NK-92 (cell line): ENCODE data around the gene NPBWR2.

ENCODE experiments used
- DNase-seq: peaks from one replicate; lab custom pipeline; 2025; ENCODE audit not compliant: unreplicated experiment; lab: John Stamatoyannopoulos, UW

Gene NPBWR2, protein sequence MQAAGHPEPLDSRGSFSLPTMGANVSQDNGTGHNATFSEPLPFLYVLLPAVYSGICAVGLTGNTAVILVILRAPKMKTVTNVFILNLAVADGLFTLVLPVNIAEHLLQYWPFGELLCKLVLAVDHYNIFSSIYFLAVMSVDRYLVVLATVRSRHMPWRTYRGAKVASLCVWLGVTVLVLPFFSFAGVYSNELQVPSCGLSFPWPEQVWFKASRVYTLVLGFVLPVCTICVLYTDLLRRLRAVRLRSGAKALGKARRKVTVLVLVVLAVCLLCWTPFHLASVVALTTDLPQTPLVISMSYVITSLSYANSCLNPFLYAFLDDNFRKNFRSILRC

GRCh38 chr20:64106981-64107735, at the start of gene NPBWR2:
TSS of gene NPBWR2 (minus strand) at chr20:64107565. CDS start at chr20:64106831, 734 bp downstream.
- DNase-seq: no peak

DNA sequence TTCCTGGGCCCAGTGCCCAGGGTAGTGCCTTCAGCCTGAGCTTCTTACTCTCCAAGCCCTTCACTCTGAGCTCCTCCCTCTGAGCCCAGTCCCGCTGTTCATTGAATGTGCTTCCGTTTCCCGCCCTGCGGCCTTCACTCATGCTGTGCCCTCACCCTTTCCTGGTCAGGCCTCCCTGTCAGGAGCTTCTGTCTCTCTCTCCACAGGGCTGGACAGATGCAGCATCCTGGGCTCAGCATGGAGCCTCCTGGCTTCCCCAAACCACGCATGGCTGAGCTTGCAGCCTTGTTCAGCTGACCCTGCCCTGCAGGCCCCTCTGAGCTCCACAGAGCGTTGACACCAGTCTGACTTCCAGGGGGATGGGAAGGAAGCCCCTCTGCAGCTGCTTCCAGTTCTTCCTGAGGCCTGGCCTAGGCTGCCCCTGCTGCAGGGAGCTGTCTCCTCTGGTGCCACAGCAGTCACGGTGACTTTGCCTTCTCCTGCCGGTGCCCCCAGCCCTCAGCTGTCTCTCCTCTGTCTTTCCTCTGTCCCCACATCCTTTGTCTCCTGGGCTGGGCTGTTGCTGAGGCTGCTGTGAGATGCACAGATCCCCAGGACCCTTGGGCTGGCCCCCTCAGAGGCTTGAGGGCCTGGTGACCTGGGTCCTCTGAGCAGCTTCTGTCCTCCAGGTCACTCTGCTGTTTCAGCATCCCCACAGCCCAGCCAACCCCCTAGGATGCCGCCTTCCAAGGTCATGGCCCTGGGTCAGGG, 48.9 kb upstream of the NPBWR2 start:
- DNase-seq: no peak

- no peak for DNase-seq
Measured at GRCh38 chr20:64155258-64156135, 48.1 kb upstream of the NPBWR2 start.

DNA sequence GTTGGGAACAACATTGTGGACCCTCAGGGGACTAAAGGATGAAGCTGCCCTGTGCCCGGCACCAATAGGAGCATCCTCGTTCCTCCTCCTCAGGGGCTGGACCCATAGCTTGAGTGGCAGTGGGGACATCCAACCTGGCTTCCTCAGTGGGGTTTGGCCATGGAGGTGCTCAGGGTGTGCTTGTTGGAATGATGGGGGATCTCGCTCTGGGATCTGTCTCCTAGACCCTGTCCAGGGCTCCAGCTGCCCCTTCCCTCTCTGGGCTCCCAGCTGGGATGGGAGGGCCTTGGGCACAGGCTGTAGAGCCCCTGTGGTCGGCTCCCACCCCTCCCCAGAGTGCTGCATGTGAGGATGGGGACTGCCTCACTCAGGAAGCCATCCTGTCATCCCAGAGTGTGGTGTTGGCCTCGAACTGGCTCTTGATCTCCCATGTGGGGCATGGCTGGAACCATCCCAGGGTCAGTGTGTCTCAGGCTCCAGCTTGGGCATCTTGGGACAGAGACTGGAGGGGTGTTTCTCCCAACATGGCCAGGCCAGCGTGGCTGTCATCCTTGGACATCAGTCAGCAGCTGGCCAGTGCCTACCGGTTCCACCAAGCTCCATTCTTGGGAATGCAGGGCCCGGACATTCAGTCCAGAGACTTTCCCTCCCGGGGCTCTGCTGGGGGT, 47.4 kb upstream of the NPBWR2 start:
- DNase-seq: no peak

DNA sequence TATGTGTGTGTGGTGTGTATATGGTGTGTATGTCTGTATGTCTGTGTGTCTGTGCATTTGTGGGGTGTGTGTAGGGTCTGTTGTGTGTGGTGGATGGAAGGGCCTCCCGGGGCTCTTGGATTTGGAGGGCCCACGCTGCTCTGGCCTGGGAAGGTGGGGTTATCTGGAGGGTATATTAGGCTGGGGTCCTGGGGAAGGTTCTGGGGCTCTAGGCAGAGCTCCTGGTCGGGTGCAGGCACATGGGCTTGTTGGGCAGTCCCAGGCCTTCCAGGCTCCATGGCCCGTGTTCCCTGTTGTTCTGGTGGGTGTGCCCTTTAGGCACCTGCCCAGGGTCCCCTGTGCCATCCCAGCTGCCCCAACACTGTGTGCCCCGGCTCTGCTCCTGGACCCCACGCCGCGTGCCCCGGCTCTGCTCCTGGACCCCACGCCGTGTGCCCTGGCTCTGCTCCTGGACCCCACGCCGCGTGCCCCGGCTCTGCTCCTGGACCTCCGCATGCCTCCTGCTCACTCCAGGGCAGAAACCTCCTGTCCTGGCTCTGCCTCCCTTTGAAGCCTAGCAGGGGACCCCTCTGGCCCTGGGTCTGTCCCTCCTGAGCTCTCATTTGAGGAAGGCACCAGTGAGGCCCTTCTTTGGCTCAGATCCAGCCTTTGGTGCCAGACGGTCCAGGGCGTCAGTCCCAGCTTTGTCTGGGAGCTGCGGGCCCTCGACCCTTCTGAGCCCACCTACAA, 46.7 kb upstream of the NPBWR2 start:
- DNase-seq: no peak

DNA sequence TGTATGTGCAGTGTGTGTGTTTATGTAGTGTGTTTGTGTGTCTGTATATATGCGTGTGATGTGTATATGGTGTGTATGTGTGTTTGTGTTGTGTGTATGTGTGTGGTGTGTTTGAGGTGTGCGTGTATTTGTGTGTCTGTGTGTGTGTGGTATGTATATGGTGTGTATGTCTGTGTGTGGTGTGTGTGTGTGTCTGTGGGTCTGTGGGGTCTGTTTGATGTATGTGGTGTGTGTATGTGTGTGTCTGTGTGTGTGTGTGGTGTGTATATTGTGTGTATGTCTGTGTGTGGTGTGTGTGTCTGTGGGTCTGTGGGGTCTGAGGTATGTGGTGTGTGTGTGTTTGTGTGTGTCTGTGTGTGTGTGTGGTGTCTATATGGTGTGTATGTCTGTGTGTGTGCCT, 46.0 kb upstream of the NPBWR2 start:
- no peak for DNase-seq

DNA sequence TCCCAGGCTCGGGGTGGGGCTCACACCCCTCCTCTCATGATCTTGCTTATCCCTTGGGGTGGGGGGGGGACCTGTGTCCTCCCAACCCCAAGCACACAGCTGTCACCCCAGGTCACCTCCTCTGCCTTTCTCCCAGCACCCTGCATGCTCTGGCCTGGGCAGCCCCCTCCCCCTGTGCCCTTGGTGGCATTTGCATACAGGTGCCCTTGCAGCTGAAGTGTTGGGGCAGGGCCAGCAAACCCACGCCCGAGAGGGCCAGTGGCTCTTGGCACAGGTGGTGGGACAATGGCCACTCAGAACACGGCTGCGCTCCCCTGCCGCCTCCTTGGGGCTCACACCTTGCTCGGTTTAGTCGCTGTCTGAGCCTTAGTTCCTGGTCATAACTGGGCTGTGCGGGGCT, 45.5 kb upstream of the NPBWR2 start:
- DNase-seq: no peak

- no peak for DNase-seq
Measured at GRCh38 chr20:64151633-64152530, 44.5 kb upstream of the NPBWR2 start.

DNA sequence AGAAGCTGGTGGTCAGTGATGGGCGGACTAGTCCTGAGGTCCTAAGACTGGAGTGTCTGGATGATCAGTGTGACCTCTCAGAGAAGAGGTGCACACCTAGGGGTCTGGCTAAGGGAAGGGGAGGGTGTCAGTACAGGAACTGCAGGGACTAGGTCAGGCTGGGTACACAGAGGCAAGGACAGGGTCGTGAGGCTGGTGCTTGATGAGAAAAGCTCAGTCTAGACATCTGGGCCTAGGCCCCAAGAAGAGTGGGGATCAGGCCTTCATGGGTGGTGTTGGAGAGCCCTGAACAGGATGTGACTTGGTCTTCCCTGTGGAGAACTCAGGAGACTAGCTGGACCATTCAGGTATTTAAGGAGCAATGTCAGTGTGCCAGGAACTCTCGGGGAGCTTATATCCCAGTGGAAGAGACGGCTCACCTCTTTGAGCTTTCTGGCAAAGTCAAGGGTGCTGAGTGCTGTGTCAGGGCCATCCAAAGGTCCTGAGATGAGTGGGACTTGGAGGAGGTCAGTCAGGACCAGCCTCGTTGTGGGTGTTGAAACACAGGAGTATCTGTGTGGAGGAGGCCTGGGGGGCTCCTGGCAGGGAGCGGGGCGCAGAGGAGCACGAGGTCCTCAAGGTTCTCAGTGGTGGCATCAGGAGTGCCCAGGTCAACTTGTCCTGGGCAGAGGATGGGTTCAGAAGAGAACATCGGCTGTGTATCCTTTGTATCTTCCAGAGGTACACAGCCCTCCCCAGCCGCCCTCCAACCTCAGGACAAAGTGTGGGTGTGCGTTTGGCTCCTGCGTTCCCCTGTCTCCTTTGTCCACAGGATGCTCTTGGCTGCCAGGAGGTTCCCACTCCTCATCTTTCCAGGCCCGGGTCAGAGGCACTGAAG, 43.6 kb upstream of the NPBWR2 start:
- DNase-seq: no peak

- DNase-seq: no peak
Measured at GRCh38 chr20:64149809-64150560, 42.6 kb upstream of the NPBWR2 start.

DNA sequence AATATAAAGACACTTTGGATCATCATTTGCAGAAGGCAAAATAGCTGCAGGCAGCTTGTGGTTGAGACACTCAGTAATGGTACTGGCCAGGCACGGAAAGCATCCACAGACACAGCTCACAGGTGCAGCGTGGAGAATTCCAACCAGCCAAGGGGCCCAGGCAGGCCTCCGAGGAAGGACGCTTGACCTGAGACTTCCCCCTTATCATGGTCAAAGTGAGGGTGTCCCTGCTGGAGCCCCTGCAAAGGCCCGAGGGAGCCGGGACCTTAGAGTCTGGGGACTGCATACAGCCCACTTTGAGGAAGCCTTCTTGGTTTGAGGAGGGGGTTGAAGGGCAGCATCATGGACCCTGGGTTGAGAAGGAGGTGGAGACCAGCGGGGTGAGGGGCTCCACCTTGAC, 41.8 kb upstream of the NPBWR2 start:
- no peak for DNase-seq

- DNase-seq: no peak
Measured at GRCh38 chr20:64148581-64148980, 41.2 kb upstream of the NPBWR2 start.

GRCh38 chr20:64146936-64147477, 39.6 kb upstream of the NPBWR2 start:
- no peak for DNase-seq

DNA sequence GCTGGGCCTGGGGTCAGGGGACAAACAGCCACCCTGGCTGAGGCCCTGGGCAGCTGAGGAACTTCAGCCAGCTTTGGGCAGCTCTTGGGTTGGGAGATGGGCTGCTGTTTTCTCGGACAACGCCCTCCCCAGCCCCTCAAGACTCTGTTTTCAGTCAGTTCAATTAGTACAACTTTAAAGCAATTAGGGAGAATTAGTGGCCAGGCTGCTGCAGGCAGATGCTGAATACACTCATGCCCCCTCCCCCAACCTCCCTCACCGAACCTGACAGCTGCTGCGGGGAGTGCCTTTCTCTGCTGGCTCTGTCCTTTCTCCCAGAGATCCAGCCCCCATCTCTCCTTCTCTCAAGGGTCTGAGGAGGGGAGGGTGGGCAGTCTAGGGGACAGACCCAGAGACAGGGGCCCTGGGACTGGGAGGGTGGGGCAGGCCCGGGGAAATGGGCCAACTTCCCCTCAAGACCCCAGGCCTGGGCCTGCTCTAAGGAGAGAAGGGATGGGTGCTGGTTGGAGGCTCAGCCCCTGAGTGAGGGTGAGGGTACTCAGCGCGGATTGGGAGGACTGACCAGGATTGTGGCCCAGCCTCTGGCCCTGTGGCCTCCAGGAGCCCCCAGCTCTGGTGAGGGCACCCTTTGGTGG, 39.1 kb upstream of the NPBWR2 start:
- DNase-seq: no peak

GRCh38 chr20:64145458-64146300, 38.3 kb upstream of the NPBWR2 start:
- DNase-seq: no peak
